Skeletal muscle tissue (tissue), 4 donors: ENCODE measurements around the gene CSTPP1. TPM values are rescaled to one million over a fixed set of nuclear protein-coding genes. Genes with fewer than 3 reads are reported as not detected.

Experiments used
- H3K27ac ChIP-seq: one replicate; pipeline ENCODE4 v1.7.0; 2013; ENCODE audit warnings: mild to moderate bottlenecking, low read depth, low read length, inconsistent platforms
- H3K27me3 ChIP-seq, 3 donors: one replicate each; pipeline ENCODE4 v1.7.0; 2013; ENCODE audit warnings: low read length in 3 of 3; ENCODE audit not compliant: control insufficient read depth in 3 of 3, insufficient read depth in 3 of 3
- H3K36me3 ChIP-seq, 3 donors: one replicate each; pipeline ENCODE4 v1.7.0; 2013; ENCODE audit warnings: low read length in 3 of 3; ENCODE audit not compliant: control insufficient read depth in 3 of 3, insufficient read depth in 3 of 3
- H3K4me1 ChIP-seq, 3 donors: one replicate each; pipeline ENCODE4 v1.7.0; 2013; ENCODE audit warnings: low read length in 3 of 3, mild to moderate bottlenecking in 3 of 3; ENCODE audit not compliant: control insufficient read depth in 3 of 3, insufficient read depth in 3 of 3
- H3K4me3 ChIP-seq, 3 donors: one replicate each; pipeline ENCODE4 v1.7.0; 2013; ENCODE audit warnings: low read length in 3 of 3
- H3K9ac ChIP-seq, 3 donors: one replicate each; pipeline ENCODE4 v1.7.0; 2013; ENCODE audit warnings: low read length in 3 of 3, mild to moderate bottlenecking in 3 of 3, moderate library complexity in 2 of 3, low read depth in 1 of 3
- H3K9me3 ChIP-seq, 3 donors: one replicate each; pipeline ENCODE4 v1.7.0; 2013; ENCODE audit warnings: low read length in 3 of 3; ENCODE audit not compliant: control insufficient read depth in 3 of 3
- total RNA-seq: library from RNA; depleted of rRNA; stranded (reverse); fragments of >200 nt; gene quantifications from one replicate; pipeline ENCODE4 v1.2.3, GENCODE V29; 2014
- donor health status: Osteomylitis.

CSTPP1 gene, protein sequence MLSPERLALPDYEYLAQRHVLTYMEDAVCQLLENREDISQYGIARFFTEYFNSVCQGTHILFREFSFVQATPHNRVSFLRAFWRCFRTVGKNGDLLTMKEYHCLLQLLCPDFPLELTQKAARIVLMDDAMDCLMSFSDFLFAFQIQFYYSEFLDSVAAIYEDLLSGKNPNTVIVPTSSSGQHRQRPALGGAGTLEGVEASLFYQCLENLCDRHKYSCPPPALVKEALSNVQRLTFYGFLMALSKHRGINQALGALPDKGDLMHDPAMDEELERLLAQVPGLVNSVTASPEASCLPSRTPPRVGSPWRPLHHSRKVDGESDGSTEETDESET
- 16.7 TPM for total RNA-seq

DNA sequence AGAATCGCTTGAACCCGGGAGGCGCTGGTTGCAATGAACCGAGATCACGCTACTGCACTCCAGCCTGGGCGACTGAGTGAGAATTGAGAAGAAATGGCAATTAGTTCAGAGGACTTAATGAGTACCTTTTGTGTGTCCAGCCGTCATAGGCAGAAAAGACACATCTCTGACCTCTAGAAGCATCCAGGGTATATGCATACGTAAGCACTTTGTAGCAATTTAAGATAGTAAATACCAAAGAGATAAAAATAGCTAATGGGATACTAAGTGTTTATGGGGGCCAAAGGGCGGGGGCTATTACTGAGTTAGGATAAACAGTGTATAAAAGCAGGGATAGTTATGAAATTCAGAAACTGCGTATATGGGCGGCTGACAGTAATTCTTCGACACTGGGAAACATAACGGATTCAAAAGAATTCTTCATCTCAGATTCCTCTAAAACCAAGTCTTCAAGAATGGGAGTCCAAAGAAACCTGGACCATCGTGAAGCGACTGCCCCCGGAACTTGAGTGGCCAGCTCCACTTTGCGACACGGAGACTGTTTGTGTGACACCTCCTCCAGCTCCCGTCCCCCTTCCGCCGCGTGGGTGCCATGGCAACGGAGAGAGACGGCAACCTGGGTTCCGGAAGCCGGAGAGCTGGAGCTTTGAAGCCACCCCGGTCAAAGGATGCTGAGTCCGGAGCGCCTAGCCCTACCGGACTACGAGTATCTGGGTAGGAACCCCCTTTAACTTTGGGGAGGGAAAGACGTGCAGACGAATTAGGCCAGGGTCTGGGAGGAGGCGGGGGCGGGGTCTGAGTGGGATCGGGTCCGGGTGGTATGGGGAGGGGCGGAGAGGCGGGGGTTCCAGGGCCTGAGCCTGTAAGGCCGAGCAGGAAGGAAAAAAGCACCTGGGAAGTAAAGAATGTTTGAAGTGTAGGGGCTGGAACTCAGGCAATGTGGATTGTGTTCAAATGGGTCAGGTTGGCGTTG is at the start of gene CSTPP1:
Gene CSTPP1 (plus strand): TSS at position 624 of the 973 bp plus-strand sequence. CDS start 45 bp downstream, at position 669.
- H3K36me3 ChIP-seq, result no peaks in the 10 kb centered on the region
- H3K4me3 ChIP-seq, result peak within 1 kb of the TSS; percentile 84 to 92 (median 91)
- peak within 1 kb of the TSS in 2 of 3 donors; percentile 66 to 68 for H3K9ac ChIP-seq
- no peaks in the 10 kb centered on the region for H3K27me3 ChIP-seq
- no peak within 1 kb of the TSS for H3K27ac ChIP-seq
- no peaks in the 10 kb centered on the region for H3K9me3 ChIP-seq
- peaks cover 4 to 8% (median 5%) of the 10 kb centered on the region in 3 donors for H3K4me1 ChIP-seq

DNA sequence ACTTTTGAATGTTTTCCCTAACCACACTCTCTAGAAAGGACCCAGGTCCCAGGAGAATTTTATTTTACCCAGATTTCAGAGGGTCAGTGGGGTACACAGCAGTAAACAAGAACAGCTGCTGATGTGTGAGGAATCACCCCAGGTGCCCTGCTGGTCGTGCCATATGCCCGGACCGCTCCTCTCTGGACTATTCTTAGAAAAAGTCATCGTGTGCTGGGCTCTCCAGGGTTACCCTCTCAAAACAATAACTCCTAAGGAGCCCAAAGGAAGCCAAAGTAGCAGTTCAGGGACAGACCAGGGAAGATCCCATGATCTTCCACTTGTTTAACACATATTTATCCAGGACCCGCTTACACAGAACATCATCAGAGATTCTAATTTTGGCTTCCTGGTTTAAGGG is 47.9 kb upstream of the CSTPP1 start:
- no peak overlapping the region for H3K4me3 ChIP-seq
- H3K9ac ChIP-seq, result no peak overlapping the region
- no peaks in the 10 kb centered on the region for H3K9me3 ChIP-seq
- H3K27me3 ChIP-seq, result no peaks in the 10 kb centered on the region
- peaks cover 20 to 29% (median 22%) of the 10 kb centered on the region in 3 donors for H3K36me3 ChIP-seq
- no peak overlapping the region for H3K27ac ChIP-seq
- H3K4me1 ChIP-seq, result no peaks in the 10 kb centered on the region

DNA sequence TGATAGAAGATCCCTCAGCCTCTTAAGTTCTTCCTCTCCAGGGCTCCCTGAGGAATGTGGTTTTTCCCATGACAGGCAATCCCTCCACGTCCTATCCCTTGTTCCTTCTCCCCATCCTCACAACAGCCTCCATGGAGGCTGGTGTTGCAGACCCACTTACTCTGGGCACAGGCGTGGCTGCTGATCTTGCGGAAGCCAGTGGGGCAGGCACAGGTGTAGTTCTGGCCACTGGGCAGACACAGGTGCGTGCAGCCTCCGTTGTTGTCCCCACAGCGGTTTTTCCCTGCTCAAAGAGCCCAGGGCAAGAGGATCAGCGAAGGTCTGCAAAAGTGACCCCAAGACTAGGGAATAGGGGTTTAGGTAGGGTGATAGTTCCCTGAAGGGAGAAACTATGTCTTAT is 47.3 kb upstream of the CSTPP1 start:
- Histone ChIP-seq H3K36me3 (peaks cover 17 to 28% (median 19%) of the 10 kb centered on the region in 3 donors), H3K4me1 (no peaks in the 10 kb centered on the region), H3K9me3 (no peaks in the 10 kb centered on the region), H3K27ac (no peak overlapping the region), H3K27me3 (no peaks in the 10 kb centered on the region), H3K4me3 (no peak overlapping the region), H3K9ac (no peak overlapping the region)

DNA sequence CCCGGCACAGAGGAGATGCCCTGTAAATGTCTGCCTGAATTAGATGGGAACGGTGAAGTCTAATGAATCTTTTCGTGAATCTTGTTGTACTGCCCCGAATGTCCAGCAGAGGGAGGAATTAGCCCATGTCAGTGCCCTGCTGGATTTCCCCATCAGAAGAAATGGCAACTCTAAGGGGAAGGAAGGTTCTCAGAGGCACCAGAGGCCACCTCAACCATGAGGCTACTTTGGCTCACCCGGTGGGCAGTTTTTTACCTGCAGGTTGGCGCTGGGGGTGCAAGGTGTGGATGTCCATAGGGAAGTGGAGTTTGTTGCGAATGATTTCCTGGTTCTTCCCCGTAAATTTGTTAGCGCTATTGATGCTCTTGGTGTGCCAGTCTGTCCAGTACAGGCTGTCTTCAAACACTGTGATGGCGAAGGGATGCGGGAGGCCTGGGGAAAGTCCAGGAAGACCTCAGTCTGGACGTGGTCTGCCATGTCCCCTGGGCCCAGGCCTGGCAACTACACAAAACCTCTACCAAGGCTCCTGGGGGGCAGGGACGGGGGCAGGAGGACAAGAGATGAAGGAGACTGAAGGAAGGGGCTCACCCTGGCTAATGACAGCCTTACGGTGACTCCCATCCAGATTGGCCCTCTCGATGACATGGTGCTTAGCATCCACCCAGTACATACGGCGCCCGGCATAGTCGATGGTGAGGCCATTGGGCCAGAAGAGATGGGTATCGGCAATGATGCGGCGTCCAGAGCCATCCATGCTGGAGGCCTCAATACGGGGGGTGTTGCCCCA is 46.7 kb upstream of the CSTPP1 start:
- H3K9me3 ChIP-seq, result no peaks in the 10 kb centered on the region
- H3K36me3 ChIP-seq, result peaks cover 21 to 31% (median 24%) of the 10 kb centered on the region in 3 donors
- no peak overlapping the region for H3K9ac ChIP-seq
- H3K4me3 ChIP-seq, result no peak overlapping the region
- H3K4me1 ChIP-seq, result no peaks in the 10 kb centered on the region
- H3K27me3 ChIP-seq, result no peaks in the 10 kb centered on the region
- H3K27ac ChIP-seq, result no peak overlapping the region

DNA sequence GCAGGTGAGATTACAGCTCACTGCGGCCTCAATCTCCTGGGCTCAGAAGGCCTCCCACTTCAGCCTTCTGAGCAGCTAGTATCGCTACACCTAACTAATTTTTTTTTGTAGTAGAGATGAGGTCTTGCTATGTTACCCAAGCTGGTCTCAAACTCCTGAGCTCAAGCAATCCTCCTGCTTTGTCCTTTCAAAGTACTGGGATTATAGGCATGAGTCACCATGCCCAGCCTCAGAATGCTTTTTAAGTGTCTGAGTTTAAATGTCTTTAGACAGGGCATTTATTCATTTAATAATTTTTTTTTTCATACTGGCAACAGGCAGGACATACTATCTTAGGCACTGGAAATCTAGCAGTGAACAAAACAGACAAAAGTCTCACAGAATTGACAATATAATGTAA is 45.9 kb upstream of the CSTPP1 start:
- Histone ChIP-seq H3K27ac (no peak overlapping the region), H3K9me3 (no peaks in the 10 kb centered on the region), H3K36me3 (peaks cover 17 to 27% (median 24%) of the 10 kb centered on the region in 3 donors), H3K4me1 (peaks cover 5 to 6% (median 6%) of the 10 kb centered on the region in 3 donors), H3K4me3 (no peak overlapping the region), H3K27me3 (no peaks in the 10 kb centered on the region), H3K9ac (no peak overlapping the region)

DNA sequence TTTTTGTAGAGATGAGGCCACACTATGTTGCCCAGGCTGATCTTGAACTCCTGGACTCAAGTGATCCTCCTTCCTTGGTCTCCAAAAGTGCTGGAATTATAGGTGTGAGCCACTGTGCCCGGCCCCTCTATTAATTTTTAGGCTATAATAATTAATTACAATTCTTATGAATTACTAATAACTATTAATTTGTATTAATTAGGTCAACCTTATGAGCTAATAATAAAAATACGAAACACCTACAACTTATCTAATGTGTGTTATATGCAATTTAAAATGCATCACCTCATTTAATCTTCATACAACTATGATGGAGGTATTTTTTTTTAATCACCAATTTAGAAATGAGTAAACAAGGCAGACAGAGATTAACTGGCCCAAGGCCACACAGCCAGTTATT is 44.5 kb upstream of the CSTPP1 start:
- Histone ChIP-seq H3K36me3 (peaks cover 5 to 16% (median 16%) of the 10 kb centered on the region in 3 donors), H3K9me3 (no peaks in the 10 kb centered on the region), H3K27ac (no peak overlapping the region), H3K4me1 (peaks cover 6 to 16% (median 13%) of the 10 kb centered on the region in 3 donors), H3K4me3 (no peak overlapping the region), H3K9ac (no peak overlapping the region), H3K27me3 (no peaks in the 10 kb centered on the region)

DNA sequence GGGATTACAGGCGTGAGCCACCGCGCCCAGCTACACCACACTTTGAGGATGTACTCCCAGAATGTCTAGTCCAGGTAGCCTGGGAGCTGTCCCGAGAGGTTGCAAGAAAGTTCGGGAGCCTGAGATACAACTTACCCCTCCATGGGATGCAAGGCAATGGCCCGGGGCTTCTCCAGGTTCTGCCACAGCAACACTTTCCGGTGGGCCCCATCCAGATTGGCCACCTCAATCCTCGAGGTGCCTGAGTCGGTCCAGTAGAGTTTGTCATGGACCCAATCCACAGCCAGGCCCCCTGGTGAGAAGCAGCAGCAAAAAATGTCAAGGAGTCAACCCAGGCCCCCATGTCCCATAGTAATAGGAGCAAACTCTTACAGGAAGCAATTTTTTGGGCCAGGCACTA is 43.7 kb upstream of the CSTPP1 start:
- Histone ChIP-seq H3K9ac (no peak overlapping the region), H3K36me3 (peaks cover 5 to 16% (median 16%) of the 10 kb centered on the region in 3 donors), H3K9me3 (no peaks in the 10 kb centered on the region), H3K4me1 (peaks cover 6 to 16% (median 13%) of the 10 kb centered on the region in 3 donors), H3K4me3 (no peak overlapping the region), H3K27ac (no peak overlapping the region), H3K27me3 (no peaks in the 10 kb centered on the region)

DNA sequence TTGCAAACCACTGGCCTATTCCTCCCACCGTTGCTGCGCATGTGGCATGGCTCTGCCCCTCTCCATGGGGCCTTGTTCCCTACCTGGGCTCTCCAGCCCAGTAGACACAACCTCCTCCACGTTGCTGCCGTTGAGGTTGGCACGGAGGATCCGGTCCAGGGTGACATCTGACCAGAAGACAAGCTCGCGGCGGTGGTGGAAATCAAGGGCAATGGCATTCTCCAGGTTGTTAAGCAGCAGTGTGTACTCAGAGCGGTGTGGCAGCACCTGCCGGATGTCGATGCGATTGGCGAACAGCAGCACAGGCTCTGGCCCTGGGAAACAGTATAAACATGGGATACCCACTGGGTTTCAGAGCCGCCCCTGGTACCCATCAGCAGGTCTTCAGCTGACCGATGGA is 42.1 kb upstream of the CSTPP1 start:
- H3K4me3 ChIP-seq, result no peak overlapping the region
- peaks cover 16 to 25% (median 25%) of the 10 kb centered on the region in 3 donors for H3K36me3 ChIP-seq

DNA sequence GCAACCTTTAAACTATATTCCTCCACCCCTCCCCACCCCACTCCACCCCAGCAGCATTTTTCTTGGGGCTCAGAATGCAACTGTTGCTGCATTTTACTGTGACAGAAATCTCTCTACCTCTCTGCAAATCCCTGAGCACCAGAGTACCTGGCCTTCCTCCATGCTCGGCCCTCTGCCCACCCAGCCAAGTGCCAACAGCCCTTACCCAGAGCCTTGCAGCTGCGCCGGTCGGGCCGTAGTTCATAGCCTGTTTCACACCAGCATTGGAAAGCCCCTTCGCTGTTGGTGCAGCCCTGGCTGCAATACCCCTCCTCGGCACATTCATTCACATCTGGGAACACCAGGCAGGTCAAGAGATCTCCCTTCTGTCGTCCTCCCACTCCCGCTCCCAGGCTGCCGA is 41.6 kb upstream of the CSTPP1 start:
- no peaks in the 10 kb centered on the region for H3K9me3 ChIP-seq
- H3K4me1 ChIP-seq, result peaks cover 6 to 16% (median 13%) of the 10 kb centered on the region in 3 donors
- no peak overlapping the region for H3K27ac ChIP-seq
- H3K4me3 ChIP-seq, result no peak overlapping the region
- peaks cover 16 to 29% (median 26%) of the 10 kb centered on the region in 3 donors for H3K36me3 ChIP-seq
- H3K9ac ChIP-seq, result no peak overlapping the region
- H3K27me3 ChIP-seq, result no peaks in the 10 kb centered on the region

More for the DNA sequence above, 42.1 kb upstream of the CSTPP1 start:
- Histone ChIP-seq H3K27ac (no peak overlapping the region), H3K27me3 (no peaks in the 10 kb centered on the region), H3K9me3 (no peaks in the 10 kb centered on the region), H3K9ac (peak overlapping the region in 1 of 3 donors; percentile 33), H3K4me1 (peaks cover 6 to 16% (median 13%) of the 10 kb centered on the region in 3 donors)
